T-cell (primary cell): Measurements from ENCODE around the gene NEXN. TPM values are rescaled to one million over a fixed set of nuclear protein-coding genes. Genes with fewer than 3 reads are reported as not detected.

Source experiments
- ATAC-seq, 4 experiments: fragments of 200-7000 bp in 3 of 4; fragments of 150-1000 bp in 1 of 4; cut with Tn5 transposase; replicated peaks in 1 of 4; 1 replicate in 3 of 4; 2 replicates in 1 of 4; pipeline ENCODE4 v1.10.0; 2021; ENCODE audit warnings: moderate library complexity in 3 of 4, mild to moderate bottlenecking in 2 of 4, moderate number of reproducible peaks in 1 of 4
- CTCF ChIA-PET, 2 donors: fragments of 300-600 bp; sonication (Branson Sonifier 250); formaldehyde crosslinking; loops; one replicate each; lab custom pipeline; 2022; ENCODE audit warnings: antibody characterized with exemption in 2 of 2; lab: Charles Lee
- POLR2A ChIA-PET, 2 donors: fragments of 300-600 bp; sonication (Branson Sonifier 250); formaldehyde crosslinking; loops; one replicate each; lab custom pipeline; 2022; ENCODE audit warnings: antibody characterized with exemption in 2 of 2; lab: Charles Lee
- DNase-seq, 35 experiments: peaks; one replicate each; pipeline versions ENCODE4 v3.0.0 to v3.0.0-alpha.2; 2013 to 2023
- H3K27ac ChIP-seq: one replicate; pipeline ENCODE4 v1.5.1; 2013; ENCODE audit warnings: low read length
- H3K27me3 ChIP-seq, 2 experiments: replicated peaks in 1 of 2; 1 replicate in 1 of 2; 2 replicates in 1 of 2; pipeline versions ENCODE4 v1.6.1 to v1.7.0; 2013; ENCODE audit warnings: low read length in 1 of 2, mixed read lengths in 1 of 2; ENCODE audit not compliant: control insufficient read depth in 2 of 2, insufficient read depth in 2 of 2; ENCODE audit errors: extremely low read depth in 1 of 2
- H3K36me3 ChIP-seq, 2 donors: 1 replicate in 1 of 2; 2 replicates in 1 of 2; pipeline versions ENCODE4 v1.6.1 to v1.7.0; 2013; ENCODE audit warnings: low read length in 1 of 2; ENCODE audit not compliant: control insufficient read depth in 2 of 2, insufficient read depth in 1 of 2; ENCODE audit errors: extremely low read depth in 1 of 2
- H3K4me1 ChIP-seq, 2 experiments: 1 replicate in 1 of 2; 2 replicates in 1 of 2; pipeline versions ENCODE4 v1.6.1 to v1.7.0; 2013; ENCODE audit warnings: low read length in 2 of 2, mixed read lengths in 1 of 2; ENCODE audit not compliant: insufficient read depth in 2 of 2, control insufficient read depth in 1 of 2; ENCODE audit errors: extremely low read depth in 1 of 2
- H3K4me3 ChIP-seq, 2 donors: 1 replicate in 1 of 2; 2 replicates in 1 of 2; pipeline versions ENCODE4 v1.5.1 to v1.7.0; 2013; ENCODE audit warnings: mild to moderate bottlenecking in 2 of 2, low read length in 1 of 2, moderate library complexity in 1 of 2; ENCODE audit not compliant: control insufficient read depth in 1 of 2; ENCODE audit errors: extremely low read depth in 1 of 2
- H3K9me3 ChIP-seq: 2 replicates; pipeline ENCODE4 v1.7.0; 2013
- H3K27ac Mint-ChIP-seq, 2 donors: one replicate each; pipeline ENCODE4 v1.8.0; 2020 to 2021; ENCODE audit warnings: mild to moderate bottlenecking in 2 of 2, mixed read lengths in 2 of 2
- H3K27me3 Mint-ChIP-seq, 2 donors: one replicate each; pipeline ENCODE4 v1.8.0; 2021 to 2022; ENCODE audit warnings: mixed read lengths in 2 of 2
- H3K36me3 Mint-ChIP-seq: one replicate; pipeline ENCODE4 v1.8.0; 2021; ENCODE audit warnings: mixed read lengths
- H3K4me1 Mint-ChIP-seq, 3 donors: one replicate each; pipeline ENCODE4 v1.8.0; 2020 to 2022; ENCODE audit warnings: mixed read lengths in 3 of 3, mild to moderate bottlenecking in 1 of 3
- H3K4me3 Mint-ChIP-seq, 3 donors: one replicate each; pipeline ENCODE4 v1.8.0; 2020 to 2022; ENCODE audit warnings: mild to moderate bottlenecking in 3 of 3, mixed read lengths in 3 of 3, moderate library complexity in 3 of 3
- H3K9me3 Mint-ChIP-seq, 3 donors: one replicate each; pipeline ENCODE4 v1.8.0; 2020 to 2022; ENCODE audit warnings: mixed read lengths in 3 of 3
- WGBS: methylation state at CpG from one replicate; pipeline ENCODE4 v1.1.5; 2013; ENCODE audit warnings: missing lambda C conversion rate; ENCODE audit not compliant: insufficient coverage; 5-methylcytosine and 5-hydroxymethylcytosine counted together
- total RNA-seq, 35 experiments: library from RNA in 6 of 35; stranded (reverse) in 6 of 35; fragments of 120-200 nt in 1 of 35; gene quantifications; one replicate each; pipeline versions ENCODE4 v1.2.1 to v1.2.4 and lab custom pipeline; 2013 to 2026

The NEXN gene
- total RNA-seq, 5 donors from 2014 or later (not counting 1 experiment from before 2014, with no cell fraction given) = 0.26 to 0.50 (median 0.35) TPM

DNA sequence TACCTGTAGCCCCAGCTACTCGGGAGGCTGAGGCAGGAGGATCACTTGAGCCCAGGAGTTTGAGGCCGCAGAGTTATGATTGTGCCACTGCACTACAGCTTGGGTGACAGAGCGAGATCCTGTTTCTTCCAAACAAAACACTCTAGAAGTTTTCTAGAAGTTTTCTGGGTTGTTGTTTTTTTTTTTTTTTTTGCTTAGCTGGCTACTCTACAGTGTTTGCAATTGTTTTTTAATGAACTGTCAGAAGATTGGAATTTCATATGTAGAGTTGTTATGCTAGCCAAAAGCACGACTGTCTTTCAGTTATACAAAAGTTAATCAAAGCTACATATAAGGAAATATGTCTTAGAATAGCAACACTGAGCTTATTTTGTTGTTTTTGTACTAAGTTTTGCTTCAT lies 30.9 kb upstream of the NEXN start:
- no peaks in the 10 kb centered on the region for H3K27me3 Mint-ChIP-seq
- H3K36me3 Mint-ChIP-seq = peaks cover 70% of the 10 kb centered on the region
- no peak overlapping the region for H3K27ac Mint-ChIP-seq
- WGBS = no CpG with 5 or more reads among the region's 4 CpGs
- H3K4me1 ChIP-seq = no peaks in the 10 kb centered on the region
- ChIA-PET POLR2A (no interaction called here), CTCF (interaction anchor here (0.7 to 1.2 kb wide), 4 partner anchors 43 to 242 kb away, joined by 3 to 6 read pairs (median 3); no protein-coding TSS in a partner anchor)
- no peaks in the 10 kb centered on the region for H3K27me3 ChIP-seq
- H3K9me3 Mint-ChIP-seq = peaks cover 17 to 28% (median 20%) of the 10 kb centered on the region in 3 donors
- H3K9me3 ChIP-seq = peaks cover 3% of the 10 kb centered on the region
- peaks cover 4 to 22% of the 10 kb centered on the region in 2 donors for H3K36me3 ChIP-seq
- no peak for DNase-seq
- H3K4me1 Mint-ChIP-seq = peaks cover 13 to 18% (median 17%) of the 10 kb centered on the region in 3 donors
- H3K4me3 ChIP-seq = no peak overlapping the region
- ATAC-seq = no peak
- H3K27ac ChIP-seq = no peak overlapping the region
- no peak overlapping the region for H3K4me3 Mint-ChIP-seq

- H3K4me3 Mint-ChIP-seq = no peak overlapping the region
- no peak overlapping the region for H3K27ac Mint-ChIP-seq
- no peaks in the 10 kb centered on the region for H3K27me3 Mint-ChIP-seq
- peaks cover 0 to 25% of the 10 kb centered on the region in 2 donors for H3K36me3 ChIP-seq
- H3K27me3 ChIP-seq = no peaks in the 10 kb centered on the region
- H3K4me1 Mint-ChIP-seq = peaks cover 13 to 18% (median 17%) of the 10 kb centered on the region in 3 donors
- WGBS = no CpG with 5 or more reads among the region's 3 CpGs
- no peaks in the 10 kb centered on the region for H3K4me1 ChIP-seq
- ATAC-seq = no peak
- no peak for DNase-seq
- H3K4me3 ChIP-seq = no peak overlapping the region
- no peak overlapping the region for H3K27ac ChIP-seq
- H3K9me3 Mint-ChIP-seq = peaks cover 17 to 28% (median 20%) of the 10 kb centered on the region in 3 donors
- CTCF ChIA-PET = interaction anchor here in 1 of 2 donors (0.6 kb wide), 1 partner anchor 1227 kb away, joined by 4 read pairs; no protein-coding TSS in a partner anchor
- H3K36me3 Mint-ChIP-seq = peaks cover 67% of the 10 kb centered on the region
- POLR2A ChIA-PET = no interaction called here
- peaks cover 3% of the 10 kb centered on the region for H3K9me3 ChIP-seq
Observed at GRCh38 chr1:77858725-77859124, 29.7 kb upstream of the NEXN start.

DNA sequence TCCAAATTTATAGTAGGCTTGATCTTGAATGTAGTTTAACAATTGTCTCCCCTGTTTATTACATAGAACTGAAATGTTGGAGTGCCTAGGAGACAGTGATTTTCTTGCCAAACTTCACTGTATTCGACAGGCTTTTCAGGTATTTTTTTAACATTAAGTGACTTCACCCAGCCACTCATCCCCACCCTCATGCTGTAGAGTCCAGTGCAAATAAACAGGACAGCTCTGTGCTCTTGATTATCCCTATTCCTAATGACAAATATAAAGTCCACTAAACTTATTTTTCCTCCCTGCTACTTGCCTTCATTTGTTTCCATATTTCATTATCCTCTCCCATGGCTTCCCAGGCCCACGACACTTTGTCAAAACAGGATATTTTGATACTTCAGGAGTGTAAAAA lies 29.2 kb upstream of the NEXN start:
- H3K27ac Mint-ChIP-seq = no peak overlapping the region
- DNase-seq (no peak), ATAC-seq (no peak)
- no peaks in the 10 kb centered on the region for H3K27me3 ChIP-seq
- H3K4me3 ChIP-seq = no peak overlapping the region
- no peak overlapping the region for H3K27ac ChIP-seq
- peaks cover 16 to 24% (median 16%) of the 10 kb centered on the region in 3 donors for H3K9me3 Mint-ChIP-seq
- H3K27me3 Mint-ChIP-seq = no peaks in the 10 kb centered on the region
- H3K4me1 ChIP-seq = no peaks in the 10 kb centered on the region
- H3K36me3 ChIP-seq = peaks cover 0 to 26% of the 10 kb centered on the region in 2 donors
- WGBS = 100% methylated on average over 1 of the region's 2 CpGs
- CTCF ChIA-PET = no interaction called here
- no peak overlapping the region for H3K4me3 Mint-ChIP-seq
- H3K9me3 ChIP-seq = peaks cover 3% of the 10 kb centered on the region
- H3K4me1 Mint-ChIP-seq = peaks cover 13 to 17% (median 13%) of the 10 kb centered on the region in 3 donors
- POLR2A ChIA-PET = no interaction called here
- peaks cover 62% of the 10 kb centered on the region for H3K36me3 Mint-ChIP-seq

GRCh38 chr1:77866296-77866695 lies 22.1 kb upstream of the NEXN start:
- Histone ChIP-seq H3K4me1 (no peaks in the 10 kb centered on the region), H3K36me3 (peaks cover 0 to 30% of the 10 kb centered on the region in 2 donors), H3K9me3 (no peaks in the 10 kb centered on the region), H3K4me3 (no peak overlapping the region), H3K27me3 (no peaks in the 10 kb centered on the region), H3K27ac (no peak overlapping the region)
- no peaks in the 10 kb centered on the region for H3K4me1 Mint-ChIP-seq
- 78% methylated on average over 2 of the region's 4 CpGs for WGBS
- ChIA-PET CTCF (interaction anchor here in 1 of 2 donors (0.6 kb wide), 1 partner anchor 13 kb away, joined by 5 read pairs; no protein-coding TSS in a partner anchor), POLR2A (no interaction called here)
- no peak overlapping the region for H3K27ac Mint-ChIP-seq
- no peak for ATAC-seq
- H3K36me3 Mint-ChIP-seq = peaks cover 41% of the 10 kb centered on the region
- no peaks in the 10 kb centered on the region for H3K27me3 Mint-ChIP-seq
- H3K9me3 Mint-ChIP-seq = no peaks in the 10 kb centered on the region
- no peak overlapping the region for H3K4me3 Mint-ChIP-seq
- no peak for DNase-seq

- H3K27ac ChIP-seq = no peak overlapping the region
- CTCF ChIA-PET = no interaction called here
- Mint-ChIP-seq H3K27ac (no peak overlapping the region), H3K36me3 (peaks cover 32% of the 10 kb centered on the region), H3K27me3 (no peaks in the 10 kb centered on the region), H3K4me3 (no peak overlapping the region), H3K9me3 (no peaks in the 10 kb centered on the region), H3K4me1 (no peaks in the 10 kb centered on the region)
- ATAC-seq = no peak
- H3K9me3 ChIP-seq = no peaks in the 10 kb centered on the region
- H3K4me1 ChIP-seq = no peaks in the 10 kb centered on the region
- H3K4me3 ChIP-seq = no peak overlapping the region
- POLR2A ChIA-PET = interaction anchor here in 1 of 2 donors (0.5 kb wide), 1 partner anchor 124 kb away, joined by 5 read pairs; no protein-coding TSS in a partner anchor
- peaks cover 0 to 12% of the 10 kb centered on the region in 2 donors for H3K36me3 ChIP-seq
- H3K27me3 ChIP-seq = no peaks in the 10 kb centered on the region
- DNase-seq = no peak
- WGBS = no CpG with 5 or more reads among the region's 1 CpG
Observed at GRCh38 chr1:77872645-77873044, 15.8 kb upstream of the NEXN start.

- DNase-seq = no peak
- Mint-ChIP-seq H3K4me1 (no peaks in the 10 kb centered on the region), H3K27me3 (no peaks in the 10 kb centered on the region)
Observed at GRCh38 chr1:77873461-77873860, 15.0 kb upstream of the NEXN start.

More at GRCh38 chr1:77873461-77873860, 15.0 kb upstream of the NEXN start:
- Histone ChIP-seq H3K4me3 (no peak overlapping the region), H3K36me3 (peaks cover 0 to 5% of the 10 kb centered on the region in 2 donors), H3K27ac (no peak overlapping the region), H3K4me1 (no peaks in the 10 kb centered on the region), H3K27me3 (no peaks in the 10 kb centered on the region), H3K9me3 (no peaks in the 10 kb centered on the region)
- H3K9me3 Mint-ChIP-seq = no peaks in the 10 kb centered on the region
- no CpG with 5 or more reads among the region's 1 CpG for WGBS
- no peak overlapping the region for H3K4me3 Mint-ChIP-seq
- no peak for ATAC-seq
- H3K27ac Mint-ChIP-seq = no peak overlapping the region
- CTCF ChIA-PET = no interaction called here
- POLR2A ChIA-PET = no interaction called here
- peaks cover 30% of the 10 kb centered on the region for H3K36me3 Mint-ChIP-seq
